SIG-M5 treated with dmso at 0.1 percent for 504 hours (cell line): Measurements from ENCODE around the gene FRG2C.
"Not testable (repeated sequence)": the region's sequence is repeated elsewhere in the genome, so short reads cannot be mapped to it uniquely, and the experiment has no call there.

Experiments used
- DNase-seq: peaks from one replicate; lab custom pipeline; 2025; ENCODE audit not compliant: unreplicated experiment; lab: John Stamatoyannopoulos, UW

Gene FRG2C

GRCh38 chr3:75664028-75664427 lies at the start of gene FRG2C:
Gene FRG2C (plus strand): TSS chr3:75664328. CDS start chr3:75664380, 52 bp downstream.
- DNase-seq = not testable (repeated sequence)

GRCh38 chr3:75618666-75619305 lies 45.3 kb upstream of the FRG2C start:
- not testable (repeated sequence) for DNase-seq

DNA sequence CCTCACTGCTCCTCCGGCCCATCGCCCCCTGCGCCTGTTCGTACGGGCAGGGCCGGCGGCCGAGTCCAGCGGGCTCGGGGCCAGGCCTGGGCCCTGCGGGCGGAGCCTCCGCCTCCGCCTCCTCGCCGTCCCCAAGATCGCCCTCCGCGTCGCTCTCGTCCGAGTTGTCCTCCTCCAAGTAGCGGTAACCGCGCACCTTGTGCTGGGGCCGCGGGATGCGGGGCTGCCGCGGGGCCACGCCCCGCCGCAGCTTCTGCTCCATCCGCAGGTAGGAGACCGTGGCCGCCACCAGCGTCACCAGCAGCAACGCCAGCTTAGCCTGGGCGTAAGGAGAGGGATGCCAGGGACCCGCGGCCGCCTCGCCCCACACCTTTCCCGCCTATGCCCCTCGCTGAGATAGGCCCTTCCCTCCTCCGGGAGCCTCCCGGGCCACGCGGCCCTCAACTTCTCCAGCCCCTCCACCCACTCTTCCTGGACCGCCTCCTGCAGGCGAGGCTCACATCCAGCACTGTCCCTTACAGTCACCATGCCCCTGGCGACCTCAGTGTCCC lies 44.6 kb upstream of the FRG2C start:
- DNase-seq = not testable (repeated sequence)

DNA sequence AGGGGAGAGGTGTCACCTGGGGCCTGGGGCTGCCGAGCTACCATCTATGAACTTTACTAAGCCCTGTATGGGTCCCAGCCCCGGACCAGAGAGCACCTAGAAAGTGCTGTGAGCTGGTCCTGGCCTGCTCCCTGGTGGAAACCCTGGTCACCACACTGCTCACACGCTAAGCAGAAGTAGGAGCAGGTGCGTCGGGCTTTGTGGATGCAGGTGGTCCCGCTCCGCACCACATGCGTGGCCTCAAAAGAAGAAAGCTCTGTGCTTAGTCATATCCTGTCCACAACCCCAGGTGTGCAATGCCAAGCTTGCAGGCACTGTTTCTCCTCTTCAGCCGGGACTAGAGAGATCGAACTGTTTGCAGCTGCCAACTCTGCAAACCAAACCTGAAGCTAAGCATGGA lies 42.4 kb upstream of the FRG2C start:
- not testable (repeated sequence) for DNase-seq

GRCh38 chr3:75623656-75624055 lies 40.5 kb upstream of the FRG2C start:
- DNase-seq = not testable (repeated sequence)

- not testable (repeated sequence) for DNase-seq
Measured at GRCh38 chr3:75630887-75631535, 33.1 kb upstream of the FRG2C start.

GRCh38 chr3:75631541-75631940 lies 32.6 kb upstream of the FRG2C start:
- no peak for DNase-seq

DNA sequence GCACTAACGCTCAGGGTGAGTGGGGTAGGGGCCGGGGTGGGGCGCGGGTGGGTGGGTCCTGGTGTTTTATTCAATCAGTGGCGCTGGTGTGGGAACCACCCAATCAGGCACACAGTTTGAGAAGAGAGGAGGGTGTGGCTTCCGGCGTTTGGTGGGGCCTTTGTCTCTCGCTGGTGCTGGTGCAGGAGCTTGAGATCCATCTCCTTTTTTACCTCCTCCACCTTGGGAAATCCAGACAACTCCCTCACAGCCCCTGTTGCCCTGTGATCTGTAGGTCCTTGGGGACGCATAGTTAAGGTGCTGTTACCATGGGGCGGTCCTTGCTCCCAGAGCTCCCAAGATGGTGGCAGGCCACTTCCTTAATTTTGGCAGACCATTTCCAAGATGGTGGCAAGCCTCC lies 25.2 kb upstream of the FRG2C start:
- not testable (repeated sequence) for DNase-seq

GRCh38 chr3:75641107-75641517 lies 23.0 kb upstream of the FRG2C start:
- not testable (repeated sequence) for DNase-seq

DNA sequence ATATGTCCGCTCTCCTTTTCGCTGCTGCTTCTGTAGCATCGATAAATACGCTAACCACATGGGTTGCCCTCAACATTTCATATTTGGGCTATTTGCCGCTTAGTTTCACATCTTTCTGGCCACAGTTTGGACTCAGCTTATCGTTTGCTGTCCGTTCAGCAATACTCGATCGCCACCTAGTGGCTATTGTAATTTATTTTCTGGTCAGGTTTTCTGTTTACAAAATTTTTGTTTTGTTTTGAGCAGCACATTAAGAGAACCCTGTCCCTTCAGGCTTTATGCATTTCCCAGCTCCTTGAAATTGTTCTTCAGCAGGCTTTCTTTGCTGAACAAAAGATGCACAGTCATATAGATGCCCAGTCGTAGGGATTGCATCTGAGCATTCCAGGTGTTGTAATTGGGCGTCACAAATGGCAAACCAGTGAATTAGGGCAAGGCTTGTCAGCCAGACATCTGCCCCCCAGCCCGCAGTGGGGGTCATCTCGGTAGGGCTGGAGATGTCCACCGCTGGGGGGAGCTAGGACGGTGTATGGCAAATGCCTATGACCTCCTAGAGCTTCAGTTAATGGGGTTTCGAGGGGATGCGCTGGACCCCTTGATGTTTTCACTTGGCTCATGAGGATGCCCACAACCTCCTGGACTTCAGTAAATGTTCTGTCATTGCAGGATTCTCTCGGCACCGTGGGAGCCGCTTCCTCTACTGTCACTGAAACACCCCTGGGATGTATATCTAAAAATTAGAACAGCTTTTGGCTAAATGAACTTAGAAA lies 20.9 kb upstream of the FRG2C start:
- not testable (repeated sequence) for DNase-seq

- not testable (repeated sequence) for DNase-seq
Measured at GRCh38 chr3:75645548-75645947, 18.6 kb upstream of the FRG2C start.

DNA sequence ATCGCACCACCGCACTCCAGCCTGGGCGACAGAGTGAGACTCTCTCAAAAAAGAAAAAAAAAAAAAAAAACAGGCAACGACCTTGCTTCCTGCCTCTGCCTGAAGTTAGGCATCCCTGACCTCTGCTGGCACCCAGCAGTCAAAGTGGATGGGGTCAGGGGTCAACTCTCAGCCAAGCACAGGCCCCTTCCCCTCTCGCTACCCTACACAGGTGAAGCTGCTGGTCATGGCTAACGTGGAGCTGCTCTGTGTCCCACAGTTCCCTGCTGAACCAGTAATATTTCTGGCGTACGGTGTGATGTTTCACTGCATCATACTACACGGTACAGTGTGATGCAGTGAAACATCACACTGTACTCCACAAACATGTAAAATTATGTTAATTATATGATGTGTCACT lies 13.9 kb upstream of the FRG2C start:
- no peak for DNase-seq

DNA sequence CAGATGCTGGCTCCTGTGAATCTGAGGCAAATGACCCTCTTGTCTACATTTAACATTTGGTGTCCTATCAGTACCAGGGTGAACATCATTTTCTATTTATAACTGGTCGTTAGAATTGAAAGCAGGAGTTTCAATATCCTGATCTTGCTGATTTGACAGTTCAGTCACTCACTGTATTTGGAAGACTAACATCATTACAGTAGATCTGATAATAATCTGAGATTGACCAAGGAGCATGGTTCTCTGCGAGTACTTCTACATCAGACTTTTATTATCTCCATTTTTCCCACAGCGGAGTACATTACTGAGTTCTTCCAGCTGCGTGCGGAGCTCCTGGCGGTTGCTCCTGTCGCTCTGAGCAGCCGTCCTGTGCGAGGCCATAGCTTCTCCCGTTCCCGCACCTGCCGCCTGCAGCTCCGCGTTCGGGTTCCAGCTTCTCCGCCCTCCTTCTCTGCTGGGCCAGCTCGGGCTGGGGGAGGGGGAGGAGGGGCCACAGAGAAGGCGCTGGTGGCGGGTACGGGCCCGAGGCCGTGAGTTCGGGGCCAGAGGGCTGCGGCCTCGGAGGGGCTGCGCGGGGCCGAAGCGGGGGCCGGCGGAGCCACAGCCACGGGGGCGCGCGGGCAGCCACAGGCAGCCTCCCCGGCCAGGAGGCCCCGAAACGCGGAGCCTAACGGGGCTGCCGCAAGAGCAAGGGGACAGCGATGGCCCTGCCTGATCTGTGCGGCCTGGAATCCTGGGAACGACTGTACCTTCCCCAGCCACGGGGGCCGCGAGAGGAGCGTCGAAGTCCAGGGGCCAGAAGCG lies 8.8 kb upstream of the FRG2C start:
- not testable (repeated sequence) for DNase-seq

DNA sequence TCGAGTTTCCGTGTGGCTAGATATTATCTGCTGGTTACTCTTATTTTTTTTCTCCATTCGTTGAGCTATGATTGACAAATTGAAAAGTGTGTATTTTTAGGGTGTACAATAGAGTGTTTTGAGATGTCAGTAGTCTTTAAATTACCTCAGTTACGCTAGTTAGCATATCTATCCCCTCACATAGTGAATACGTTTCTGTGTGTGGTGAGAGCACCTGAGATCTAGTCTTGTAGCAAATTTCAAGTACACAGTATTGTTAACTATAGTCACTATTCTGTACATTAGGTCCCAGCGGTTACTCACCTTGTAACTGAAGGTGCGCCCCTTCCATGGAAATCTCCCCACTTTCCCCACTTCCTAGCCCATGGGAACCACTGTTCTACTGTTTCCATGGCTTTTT lies 8.2 kb upstream of the FRG2C start:
- not testable (repeated sequence) for DNase-seq

DNA sequence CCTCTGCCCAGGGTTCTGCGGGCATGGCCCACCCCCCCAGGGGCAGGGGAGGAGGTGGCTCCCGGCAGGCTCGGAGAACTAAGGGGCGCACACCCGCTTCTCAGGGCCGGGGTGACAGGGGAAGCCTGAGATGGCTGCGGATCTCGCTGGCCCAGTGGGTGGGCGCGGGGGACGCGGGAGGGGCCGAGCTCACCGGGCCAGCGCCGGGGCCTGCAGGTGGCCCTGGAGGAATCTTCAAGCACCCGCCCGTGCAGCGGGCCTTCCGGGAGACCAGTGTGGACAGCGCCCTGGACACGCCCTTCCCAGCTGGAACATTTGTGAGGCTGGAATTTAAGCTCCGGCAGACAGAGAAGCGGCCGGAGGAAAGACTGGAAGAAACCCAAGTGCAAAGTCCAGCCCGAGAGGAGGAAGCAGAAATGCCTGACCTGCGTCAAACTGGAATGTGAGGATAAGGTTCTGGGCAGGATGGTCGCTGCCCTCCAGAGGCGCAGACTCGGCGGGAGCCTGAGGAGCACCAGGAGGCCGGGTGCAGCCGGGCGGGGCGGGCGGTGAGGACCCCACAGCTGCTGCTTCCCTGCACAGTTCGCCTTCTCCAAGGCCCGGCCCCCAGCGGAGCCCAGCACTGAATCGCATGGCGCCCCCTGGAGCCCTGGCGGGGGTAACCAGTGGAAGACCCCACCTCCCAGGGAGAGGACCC lies 5.6 kb upstream of the FRG2C start:
- not testable (repeated sequence) for DNase-seq

- not testable (repeated sequence) for DNase-seq
Measured at GRCh38 chr3:75659108-75659433, 5.1 kb upstream of the FRG2C start.

- DNase-seq = not testable (repeated sequence)
Measured at GRCh38 chr3:75665626-75666025, 1.5 kb downstream of the FRG2C start.

GRCh38 chr3:75667757-75668701 lies 3.9 kb downstream of the FRG2C start:
- not testable (repeated sequence) for DNase-seq

DNA sequence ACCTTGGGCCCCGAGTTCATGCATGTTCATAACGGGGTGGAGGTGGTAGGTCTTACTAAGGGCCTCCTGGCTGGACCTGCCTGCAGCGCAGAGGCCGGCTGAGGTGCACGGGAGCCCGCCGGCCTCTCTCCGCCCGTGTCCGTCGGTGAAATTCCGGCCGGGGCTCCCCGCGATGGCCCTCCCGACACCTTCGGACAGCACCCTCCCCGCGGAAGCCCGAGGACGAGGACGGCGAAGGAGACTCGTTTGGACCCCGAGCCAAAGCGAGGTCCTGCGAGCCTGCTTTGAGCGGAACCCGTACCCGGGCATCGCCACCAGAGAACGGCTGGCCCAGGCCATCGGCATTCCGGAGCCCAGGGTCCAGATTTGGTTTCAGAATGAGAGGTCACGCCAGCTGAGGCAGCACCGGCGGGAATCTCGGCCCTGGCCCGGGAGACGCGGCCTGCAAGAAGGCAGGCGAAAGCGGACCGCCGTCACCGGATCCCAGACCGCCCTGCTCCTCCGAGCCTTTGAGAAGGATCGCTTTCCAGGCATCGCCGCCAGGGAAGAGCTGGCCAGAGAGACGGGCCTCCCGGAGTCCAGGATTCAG lies 4.7 kb downstream of the FRG2C start:
- DNase-seq = not testable (repeated sequence)
